K562 (cell line): ENCODE data around the gene APLP1. TPM values are rescaled to one million over a fixed set of nuclear protein-coding genes. Genes with fewer than 3 reads are reported as not detected.
"Not testable (repeated sequence)": the region's sequence is repeated elsewhere in the genome, so short reads cannot be mapped to it uniquely, and the experiment has no call there.

Source experiments
- ATAC-seq: fragments of 200-7000 bp; cut with Tn5 transposase; 3 replicates; pipeline ENCODE4 v1.9.1; 2020; ENCODE audit warnings: moderate library complexity
- BruUV-seq: library from RNA; stranded (reverse); fragments of 400-500 nt; replicated peaks from 2 replicates; lab custom pipeline; 2021; lab: Mats Ljungman, UMichigan
- CTCF ChIA-PET: fragments of 300-600 bp; formaldehyde crosslinking; extraction: SDS; loops from one replicate; lab custom pipeline; 2021; ENCODE audit warnings: low intra/inter-chr PET ratio; lab: Yijun Ruan, JAX
- POLR2A ChIA-PET: fragments of 300-600, 350-650 bp; sonication (Branson Sonifier 250); formaldehyde crosslinking; extraction: SDS; loops from one replicate; lab custom pipeline; 2021; ENCODE audit warnings: antibody characterized with exemption, inconsistent platforms; lab: Yijun Ruan, JAX
- DNase-seq, 4 experiments: peaks; one replicate each; pipeline versions ENCODE4 v3.0.0 to v3.0.0-alpha.2; 2011 to 2018; ENCODE audit warnings: low spot score in 3 of 4, mixed read lengths in 3 of 4; ENCODE audit errors: extremely low read depth in 1 of 4
- FAIRE-seq: peaks from 2 replicates; lab custom pipeline; 2011; peaks lifted over from hg19 to GRCh38; lab: Jason Lieb, UNC
- H2AFZ ChIP-seq: 2 replicates; pipeline ENCODE4 v1.6.0; 2011; ENCODE audit warnings: low read depth, low read length, control low read depth, inconsistent platforms
- H3K27ac ChIP-seq: fragments of 200-600 bp; 3 replicates; pipeline ENCODE4 v1.8.0; 2011; ENCODE audit warnings: low read depth, mild to moderate bottlenecking, control low read depth, inconsistent platforms, low read length, moderate library complexity, mixed read lengths; ENCODE audit errors: extremely low read depth
- H3K27me3 ChIP-seq, 2 experiments: fragments of 300-600 bp in 1 of 2; 2 replicates in 1 of 2; 3 replicates in 1 of 2; pipeline versions ENCODE4 v1.6.0 to v1.8.0; 2011; ENCODE audit warnings: inconsistent platforms in 2 of 2, low read length in 2 of 2, mild to moderate bottlenecking in 1 of 2, mixed read lengths in 1 of 2, moderate library complexity in 1 of 2; ENCODE audit not compliant: control insufficient read depth in 2 of 2, insufficient read depth in 2 of 2
- H3K36me3 ChIP-seq: fragments of 300-600 bp; 3 replicates; pipeline ENCODE4 v1.8.0; 2011; ENCODE audit warnings: mild to moderate bottlenecking, low read length, inconsistent platforms; ENCODE audit not compliant: control insufficient read depth, insufficient read depth
- H3K4me1 ChIP-seq, 2 experiments: fragments of 200-600 bp in 1 of 2; replicated peaks in 1 of 2; 2 replicates in 1 of 2; 3 replicates in 1 of 2; pipeline versions ENCODE4 v1.5.1 to v1.8.0; 2011; ENCODE audit warnings: inconsistent platforms in 2 of 2, low read length in 2 of 2, mild to moderate bottlenecking in 1 of 2, mixed read lengths in 1 of 2, moderate library complexity in 1 of 2; ENCODE audit not compliant: control insufficient read depth in 2 of 2, insufficient read depth in 2 of 2
- H3K4me2 ChIP-seq: 2 replicates; pipeline ENCODE4 v1.6.1; 2011; ENCODE audit warnings: low read length, control low read depth, inconsistent platforms, mixed read lengths; ENCODE audit not compliant: insufficient read depth
- H3K4me3 ChIP-seq: fragments of 200-600 bp; sonication (generic), shearing (Covaris generic); 2 replicates; pipeline ENCODE4 v1.5.1; 2016; ENCODE audit warnings: control low read depth, inconsistent platforms
- H3K79me2 ChIP-seq: fragments of 200-600 bp; 3 replicates; pipeline ENCODE4 v1.8.0; 2011; ENCODE audit warnings: low read length, inconsistent platforms; ENCODE audit not compliant: control insufficient read depth, insufficient read depth
- H3K9ac ChIP-seq, 2 experiments: 2 replicates each; pipeline versions ENCODE4 v1.6.0 to v1.6.1; 2011; ENCODE audit warnings: low read depth in 2 of 2, low read length in 2 of 2, control low read depth in 1 of 2, inconsistent platforms in 1 of 2, mild to moderate bottlenecking in 1 of 2, mixed read lengths in 1 of 2; ENCODE audit not compliant: insufficient read depth in 1 of 2
- H3K9me1 ChIP-seq: one replicate; pipeline ENCODE4 v1.6.0; 2011; ENCODE audit warnings: inconsistent platforms, mild to moderate bottlenecking, low read length, moderate library complexity; ENCODE audit not compliant: control insufficient read depth, insufficient read depth
- H3K9me3 ChIP-seq: replicated peaks from 2 replicates; pipeline ENCODE4 v1.5.1; 2011; ENCODE audit warnings: low read depth, low read length, inconsistent platforms; ENCODE audit not compliant: control insufficient read depth, insufficient read depth
- H4K20me1 ChIP-seq: replicated peaks from 2 replicates; pipeline ENCODE4 v1.6.1; 2011; ENCODE audit warnings: low read length, inconsistent platforms, mixed read lengths; ENCODE audit not compliant: control insufficient read depth, insufficient read depth
- ZFP91 ChIP-seq: sonication (generic); formaldehyde crosslinking; IDR thresholded peaks from 2 replicates; pipeline ENCODE4 v1.8.0; 2022; ENCODE audit warnings: mild to moderate bottlenecking, missing genetic modification reagents
- ZNF384 ChIP-seq: IDR thresholded peaks from 2 replicates; pipeline ENCODE4 v1.6.1; 2012; ENCODE audit warnings: low read depth, low read length, improper control_type of control experiment
- WGBS: fragments of 100-300 bp; shearing (Covaris generic); methylation state at CpG from one replicate; pipeline ENCODE4 v1.1.6; 2016; ENCODE audit warnings: low coverage, mixed read lengths; ENCODE audit not compliant: insufficient coverage; ENCODE audit errors: missing lambda C conversion rate; 5-methylcytosine and 5-hydroxymethylcytosine counted together
- in situ Hi-C: fragments of 300-500 bp; cut with MboI; formaldehyde crosslinking; loops from 4 replicates; pipeline ENCODE4 v1.15.0; 2018; ENCODE audit warnings: inconsistent platforms, mixed read lengths
- intact Hi-C: fragments of 100-400 bp; cut with micrococcal nuclease; formaldehyde crosslinking; loops from 2 replicates; pipeline ENCODE4 v1.14.2; 2022
- polyA plus RNA-seq, 8 experiments: library from polyadenylated mRNA; depleted of rRNA in 4 of 8; stranded (reverse) in 5 of 8; unstranded in 3 of 8; fragments of >200 nt; fragmentation: Nextera tagmentation in 2 of 8; fragmentation: Illumina TruSeq in 1 of 8; extraction: Ambion mirVana in 2 of 8; extraction: Trizol in 1 of 8; gene quantifications; 2 replicates each; pipeline versions ENCODE4 v1.2.1 to v1.2.3, GENCODE V29; 2011 to 2014; ENCODE audit warnings: inconsistent platforms in 1 of 8, missing spikeins in 1 of 8
- total RNA-seq, 7 experiments: library from RNA; depleted of rRNA in 6 of 7; stranded (reverse); fragments of >200 nt in 6 of 7; fragmentation: Illumina TruSeq in 2 of 7; extraction: Trizol in 2 of 7; gene quantifications; 2 replicates each; pipeline versions ENCODE4 v1.2.1 to v1.2.3, GENCODE V29; 2011 to 2021; ENCODE audit warnings: low replicate concordance in 1 of 7

APLP1 gene
- total and polyA plus RNA-seq, 9 of the 15 experiments (the other 6 are each of a cell fraction or from before 2014, with no cell fraction given) = 0.69 to 9.9 (median 4.7) TPM

GRCh38 chr19:35836096-35836495 lies 32.3 kb upstream of the APLP1 start:
- BruUV-seq, intact Hi-C loops, DNase-seq, H3K4me3 ChIP-seq, H4K20me1 ChIP-seq, FAIRE-seq, H3K9me1 ChIP-seq, H3K4me2 ChIP-seq, H3K36me3 ChIP-seq, H3K9me3 ChIP-seq: not testable (repeated sequence)
- peaks cover 12 to 42% of the 10 kb centered on the region in 2 experiments; a peak in 4 of 5 replicates for H3K27me3 ChIP-seq
- TF ChIP-seq ZFP91 (0 out of 2 replicates have a peak, but pooled peaks have one; percentile 53), ZNF384 (0 out of 2 replicates have a peak, but pooled peaks have one; percentile 57)
- TF ChIP-seq, all 486 proteins: peak for 2; not testable (repeated sequence) for 484
- H3K9ac ChIP-seq, in situ Hi-C loops, H3K79me2 ChIP-seq, H3K4me1 ChIP-seq, H3K27ac ChIP-seq, CTCF ChIA-PET, ATAC-seq, H2AFZ ChIP-seq: not testable (repeated sequence)
- POLR2A ChIA-PET = interaction anchor here (0.5 to 0.8 kb wide), 2 partner anchors 11 to 101 kb away, joined by 3 to 4 read pairs; no protein-coding TSS in a partner anchor
- WGBS = 0% methylated on average over 11 of the region's 11 CpGs
